HG03060 (cell line): ENCODE data around the gene VBP1.
A peak's percentile ranks its signal among the peaks of the same experiment; 100 is the strongest.
"Not testable (repeated sequence)": the region's sequence is repeated elsewhere in the genome, so short reads cannot be mapped to it uniquely, and the experiment has no call there.

Experiments used
- ATAC-seq: cut with Tn5 transposase; IDR thresholded peaks from one replicate; pipeline ENCODE4 v1.9.1; 2021; ENCODE audit warnings: low read depth, moderate number of reproducible peaks; ENCODE audit not compliant: unreplicated experiment

Gene VBP1

GRCh38 chrX:155216179-155216939 lies at the start of gene VBP1:
Gene VBP1, plus strand, starts transcription at chrX:155216460. Its CDS starts 23 bp downstream, at chrX:155216483.
- ATAC-seq, result peak; percentile 90

GRCh38 chrX:155169881-155170280 lies 46.4 kb upstream of the VBP1 start:
- ATAC-seq, result no peak

GRCh38 chrX:155179346-155179997 lies 36.8 kb upstream of the VBP1 start:
- no peak for ATAC-seq

- ATAC-seq, result no peak
Observed at GRCh38 chrX:155188786-155189185, 27.5 kb upstream of the VBP1 start.

GRCh38 chrX:155211208-155211607 lies 5.1 kb upstream of the VBP1 start:
- no peak for ATAC-seq

GRCh38 chrX:155213731-155214130 lies 2.5 kb upstream of the VBP1 start:
- no peak for ATAC-seq

- ATAC-seq, result peak; percentile 14
Observed at GRCh38 chrX:155215443-155216178, 649 bp upstream of the VBP1 start.

- ATAC-seq, result no peak
Observed at GRCh38 chrX:155216940-155217440, 730 bp downstream of the VBP1 start.

- no peak for ATAC-seq
Observed at GRCh38 chrX:155218777-155219176, 2.5 kb downstream of the VBP1 start.

GRCh38 chrX:155221351-155221750 lies 5.1 kb downstream of the VBP1 start:
- no peak for ATAC-seq

GRCh38 chrX:155223746-155224145 lies 7.5 kb downstream of the VBP1 start:
- ATAC-seq, result not testable (repeated sequence)

GRCh38 chrX:155225774-155226173 lies 9.5 kb downstream of the VBP1 start:
- ATAC-seq, result no peak

GRCh38 chrX:155231163-155231562 lies 14.9 kb downstream of the VBP1 start:
- ATAC-seq, result no peak

- no peak for ATAC-seq
Observed at GRCh38 chrX:155235891-155236290, 19.6 kb downstream of the VBP1 start.

GRCh38 chrX:155237719-155238118 lies 21.5 kb downstream of the VBP1 start:
- ATAC-seq, result no peak

GRCh38 chrX:155242300-155242699 lies 26.0 kb downstream of the VBP1 start:
- no peak for ATAC-seq

GRCh38 chrX:155246748-155247147 lies 30.5 kb downstream of the VBP1 start:
- ATAC-seq, result no peak

- no peak for ATAC-seq
Observed at GRCh38 chrX:155247497-155247896, 31.2 kb downstream of the VBP1 start.

GRCh38 chrX:155251391-155251790 lies 35.1 kb downstream of the VBP1 start:
- ATAC-seq, result no peak

GRCh38 chrX:155259752-155260151 lies 43.5 kb downstream of the VBP1 start:
- ATAC-seq, result no peak
